Measurements from ENCODE around the gene SETD6. TPM values are rescaled to one million over a fixed set of nuclear protein-coding genes. Genes with fewer than 3 reads are reported as not detected.

The SETD6 gene
- total RNA-seq, 1 donor from 2014 or later = 17.3 TPM

DNA sequence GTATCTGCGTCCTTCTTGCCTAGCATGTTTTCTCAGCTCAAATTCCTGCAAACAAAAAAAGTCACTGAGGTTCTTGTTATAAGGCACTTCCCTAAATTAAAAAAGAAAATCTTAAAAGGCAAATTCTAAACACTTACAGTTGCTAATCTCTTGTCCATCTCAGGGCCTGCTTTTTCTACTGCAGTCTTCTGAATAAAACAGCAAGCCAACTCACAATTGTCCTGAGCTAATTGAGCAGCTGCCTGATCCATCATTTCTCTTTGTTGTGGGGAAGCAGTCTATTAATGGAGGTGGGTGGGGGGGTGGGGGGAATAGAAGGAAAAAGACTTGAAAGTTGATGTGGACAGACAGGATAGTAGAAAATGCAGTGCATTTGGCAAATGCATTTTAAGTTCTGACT is 27.0 kb downstream of the SETD6 start:
- TF ChIP-seq, protein P1, sequence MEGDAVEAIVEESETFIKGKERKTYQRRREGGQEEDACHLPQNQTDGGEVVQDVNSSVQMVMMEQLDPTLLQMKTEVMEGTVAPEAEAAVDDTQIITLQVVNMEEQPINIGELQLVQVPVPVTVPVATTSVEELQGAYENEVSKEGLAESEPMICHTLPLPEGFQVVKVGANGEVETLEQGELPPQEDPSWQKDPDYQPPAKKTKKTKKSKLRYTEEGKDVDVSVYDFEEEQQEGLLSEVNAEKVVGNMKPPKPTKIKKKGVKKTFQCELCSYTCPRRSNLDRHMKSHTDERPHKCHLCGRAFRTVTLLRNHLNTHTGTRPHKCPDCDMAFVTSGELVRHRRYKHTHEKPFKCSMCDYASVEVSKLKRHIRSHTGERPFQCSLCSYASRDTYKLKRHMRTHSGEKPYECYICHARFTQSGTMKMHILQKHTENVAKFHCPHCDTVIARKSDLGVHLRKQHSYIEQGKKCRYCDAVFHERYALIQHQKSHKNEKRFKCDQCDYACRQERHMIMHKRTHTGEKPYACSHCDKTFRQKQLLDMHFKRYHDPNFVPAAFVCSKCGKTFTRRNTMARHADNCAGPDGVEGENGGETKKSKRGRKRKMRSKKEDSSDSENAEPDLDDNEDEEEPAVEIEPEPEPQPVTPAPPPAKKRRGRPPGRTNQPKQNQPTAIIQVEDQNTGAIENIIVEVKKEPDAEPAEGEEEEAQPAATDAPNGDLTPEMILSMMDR (IDR thresholded peaks at IDR 0.05) = no peak
- ATAC-seq (no peak), DNase-seq (no peak)
- H3K27me3 ChIP-seq (ENCODE audit: low read depth) = no peaks in the 10 kb centered on the region
- no peaks in the 10 kb centered on the region for H3K9me3 ChIP-seq
- no peaks in the 10 kb centered on the region for H3K4me1 ChIP-seq
- H3K4me3 ChIP-seq = no peak overlapping the region
- H3K27ac ChIP-seq = no peak overlapping the region
- intact Hi-C loops (cut with DNase I) = no loop called here
- H3K36me3 ChIP-seq = peaks cover 100% of the 10 kb centered on the region

- ATAC-seq = no peak
- TF ChIP-seq, protein P1 (IDR thresholded peaks at IDR 0.05) = no peak
- no peaks in the 10 kb centered on the region for H3K9me3 ChIP-seq
- intact Hi-C loops (cut with DNase I) = no loop called here
- DNase-seq = no peak
- no peak overlapping the region for H3K4me3 ChIP-seq
- H3K4me1 ChIP-seq = no peaks in the 10 kb centered on the region
- peaks cover 100% of the 10 kb centered on the region for H3K36me3 ChIP-seq
- H3K27me3 ChIP-seq (ENCODE audit: low read depth) = no peaks in the 10 kb centered on the region
- H3K27ac ChIP-seq = no peak overlapping the region
These were observed 28.4 kb downstream of the SETD6 start for GRCh38 chr16:58543685-58544084.

- Histone ChIP-seq H3K9me3 (no peaks in the 10 kb centered on the region), H3K4me3 (no peak overlapping the region), H3K4me1 (no peaks in the 10 kb centered on the region), H3K27ac (no peak overlapping the region), H3K36me3 (peaks cover 100% of the 10 kb centered on the region), H3K27me3 (ENCODE audit: low read depth) (no peaks in the 10 kb centered on the region)
- DNase-seq (no peak), ATAC-seq (no peak)
- intact Hi-C loops (cut with DNase I) = no loop called here
- TF ChIP-seq, protein P1 (IDR thresholded peaks at IDR 0.05) = no peak
These were observed 33.1 kb downstream of the SETD6 start for GRCh38 chr16:58548378-58548777.

- Histone ChIP-seq H3K27me3 (ENCODE audit: low read depth) (no peaks in the 10 kb centered on the region), H3K27ac (no peak overlapping the region), H3K4me3 (no peak overlapping the region), H3K9me3 (no peaks in the 10 kb centered on the region), H3K4me1 (no peaks in the 10 kb centered on the region), H3K36me3 (peaks cover 100% of the 10 kb centered on the region)
- TF ChIP-seq, protein P1 (IDR thresholded peaks at IDR 0.05) = no peak
- DNase-seq (no peak), ATAC-seq (no peak)
- intact Hi-C loops (cut with DNase I) = no loop called here
These were observed 36.2 kb downstream of the SETD6 start for GRCh38 chr16:58551496-58551895.

DNA sequence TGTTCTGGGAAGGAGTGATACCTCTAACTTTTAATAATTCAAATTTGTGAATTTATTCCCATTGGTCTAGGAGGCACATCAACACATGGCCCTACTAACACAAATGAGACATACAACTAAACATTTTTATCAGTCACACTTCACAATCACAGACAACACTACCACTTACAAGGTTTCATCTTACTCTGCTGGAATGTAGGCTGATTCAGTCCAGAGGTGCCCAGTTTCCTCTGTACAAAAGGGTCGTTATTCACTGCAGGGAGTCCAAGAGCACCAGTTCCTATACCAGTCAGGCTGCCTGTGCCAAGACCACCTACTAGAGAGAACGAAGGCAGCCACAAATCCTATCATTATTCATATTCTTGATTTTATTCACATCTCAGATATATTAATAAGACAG is 41.4 kb downstream of the SETD6 start:
- no peaks in the 10 kb centered on the region for H3K9me3 ChIP-seq
- H3K36me3 ChIP-seq = peaks cover 97% of the 10 kb centered on the region
- TF ChIP-seq, protein P1 (IDR thresholded peaks at IDR 0.05) = no peak
- H3K27ac ChIP-seq = no peak overlapping the region
- no peak overlapping the region for H3K4me3 ChIP-seq
- ATAC-seq (no peak), DNase-seq (no peak)
- intact Hi-C loops (cut with DNase I) = no loop called here
- no peaks in the 10 kb centered on the region for H3K27me3 ChIP-seq (ENCODE audit: low read depth)
- no peaks in the 10 kb centered on the region for H3K4me1 ChIP-seq

DNA sequence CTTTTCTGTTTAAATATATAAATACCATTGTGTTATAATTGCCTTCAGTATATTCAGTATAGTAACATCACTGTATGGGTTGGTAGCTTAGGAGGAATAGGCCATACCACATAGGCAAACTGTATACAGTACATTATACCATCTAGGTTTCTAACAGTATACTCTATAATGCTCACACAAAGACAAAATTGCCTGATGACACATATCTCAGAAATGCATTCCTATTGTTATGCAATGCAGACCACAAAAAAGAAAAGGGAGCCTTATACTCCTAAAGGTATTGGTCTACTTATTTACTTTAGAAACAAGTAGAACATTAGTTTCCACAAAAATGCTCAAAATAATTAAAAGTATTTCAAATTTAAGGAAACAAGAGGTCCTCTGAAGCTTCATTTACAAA is 47.9 kb downstream of the SETD6 start:
- Histone ChIP-seq H3K9me3 (no peaks in the 10 kb centered on the region), H3K27me3 (ENCODE audit: low read depth) (no peaks in the 10 kb centered on the region), H3K36me3 (peaks cover 95% of the 10 kb centered on the region), H3K27ac (no peak overlapping the region), H3K4me3 (no peak overlapping the region), H3K4me1 (no peaks in the 10 kb centered on the region)
- DNase-seq (no peak), ATAC-seq (no peak)
- TF ChIP-seq, protein P1 (IDR thresholded peaks at IDR 0.05) = no peak
- intact Hi-C loops (cut with DNase I) = no loop called here
